ENCODE results near the gene GIPR.

- TF ChIP-seq CTCF (IDR thresholded peaks at IDR 0.05) (no peak), POLR2A (IDR thresholded peaks at IDR 0.05) (no peak)
Observed at GRCh38 chr19:45637890-45638667, 29.9 kb upstream of the GIPR start.
